Activated naive CD8-positive, alpha-beta T cell (primary cell): Measurements from ENCODE around the gene POLR2M.

ENCODE experiments used
- H3K27ac Mint-ChIP-seq: one replicate; pipeline ENCODE4 v1.8.0; 2021; ENCODE audit warnings: mixed read lengths
- H3K27me3 Mint-ChIP-seq: one replicate; pipeline ENCODE4 v1.8.0; 2021; ENCODE audit warnings: mixed read lengths
- H3K36me3 Mint-ChIP-seq: one replicate; pipeline ENCODE4 v1.8.0; 2021; ENCODE audit warnings: mixed read lengths
- H3K4me1 Mint-ChIP-seq: one replicate; pipeline ENCODE4 v1.8.0; 2021; ENCODE audit warnings: low read depth, mixed read lengths
- H3K4me3 Mint-ChIP-seq: one replicate; pipeline ENCODE4 v1.8.0; 2021; ENCODE audit warnings: mild to moderate bottlenecking, mixed read lengths
- H3K9me3 Mint-ChIP-seq: one replicate; pipeline ENCODE4 v1.8.0; 2021; ENCODE audit warnings: low read depth, mixed read lengths

POLR2M gene

DNA sequence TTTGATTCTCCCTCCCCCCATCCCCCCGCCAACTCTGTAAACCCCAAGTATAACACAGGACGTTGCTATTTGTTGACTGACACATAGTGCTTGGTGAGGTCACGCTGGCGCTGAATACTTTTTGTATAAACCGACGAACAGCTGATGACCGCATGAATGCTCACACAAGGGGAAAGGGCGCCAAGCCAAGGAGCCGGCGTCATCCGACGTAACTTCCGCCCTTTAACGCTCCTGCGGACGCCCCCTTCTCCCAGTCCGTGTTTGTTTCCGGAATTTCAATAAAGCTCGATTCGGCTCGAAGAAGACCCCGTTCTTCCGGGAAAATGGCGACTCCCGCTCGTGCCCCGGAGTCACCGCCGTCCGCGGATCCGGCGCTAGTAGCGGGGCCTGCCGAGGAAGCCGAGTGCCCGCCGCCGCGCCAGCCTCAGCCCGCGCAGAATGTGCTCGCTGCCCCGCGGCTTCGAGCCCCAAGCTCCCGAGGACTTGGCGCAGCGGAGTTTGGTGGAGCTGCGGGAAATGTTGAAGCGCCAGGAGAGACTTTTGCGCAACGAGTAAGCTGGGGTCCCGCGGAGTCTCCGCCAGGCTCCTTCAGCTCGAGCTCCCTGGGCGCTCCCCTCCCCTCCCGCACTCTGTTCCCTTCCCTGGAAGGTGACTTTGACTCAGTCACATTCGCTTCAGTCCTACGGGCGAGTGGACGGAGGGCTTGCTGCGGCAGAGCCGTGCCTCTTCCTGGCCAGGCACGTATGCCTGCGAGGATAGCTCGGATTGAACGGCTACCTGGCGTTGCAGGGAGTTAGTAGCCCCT lies at the start of gene POLR2M:
TSS of gene POLR2M (plus strand) at position 310 of the 805 bp plus-strand sequence. CDS start at position 439, 129 bp downstream.
- H3K4me1 Mint-ChIP-seq = peaks cover 83% of the 10 kb centered on the region
- peaks cover 6% of the 10 kb centered on the region for H3K36me3 Mint-ChIP-seq
- H3K27ac Mint-ChIP-seq = peak within 1 kb of the TSS; percentile 94
- H3K9me3 Mint-ChIP-seq = no peaks in the 10 kb centered on the region
- H3K27me3 Mint-ChIP-seq = no peaks in the 10 kb centered on the region
- H3K4me3 Mint-ChIP-seq = peak within 1 kb of the TSS; percentile 89

- Mint-ChIP-seq H3K27me3 (peaks cover 2% of the 10 kb centered on the region), H3K9me3 (no peaks in the 10 kb centered on the region), H3K36me3 (no peaks in the 10 kb centered on the region), H3K27ac (no peak overlapping the region), H3K4me1 (no peaks in the 10 kb centered on the region), H3K4me3 (no peak overlapping the region)
Measured at GRCh38 chr15:57657619-57658018, 48.9 kb upstream of the POLR2M start.

DNA sequence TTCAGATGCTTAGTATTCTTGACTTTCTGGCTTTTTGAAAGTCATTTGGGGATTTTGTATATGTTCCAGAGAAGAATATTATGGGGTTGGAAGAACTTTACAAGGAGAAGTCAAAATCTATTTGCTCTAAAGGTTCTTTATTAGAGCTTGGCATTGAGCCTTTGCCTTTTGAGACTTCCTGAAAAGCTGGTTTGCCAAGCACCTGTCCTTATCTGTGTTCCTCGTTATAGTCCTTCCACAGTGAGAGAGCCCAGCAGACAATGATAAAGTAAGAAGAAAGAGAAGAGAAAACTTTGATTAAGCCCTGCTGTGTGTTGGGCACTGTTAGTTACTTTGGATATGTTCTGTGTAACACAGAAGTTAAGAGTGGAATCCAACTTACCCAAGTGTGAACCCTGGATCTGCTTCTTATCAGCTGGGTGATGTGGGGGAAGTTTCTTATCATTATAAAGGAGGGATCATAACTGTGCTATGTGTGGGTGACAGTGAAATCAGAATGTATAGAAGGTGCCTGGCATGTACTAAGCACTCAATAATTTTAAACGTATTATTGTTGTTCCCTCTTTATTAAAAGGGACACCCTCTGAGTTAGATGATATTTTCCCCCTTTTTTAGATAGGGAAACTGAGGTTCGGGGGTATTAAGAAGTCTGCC lies 44.3 kb upstream of the POLR2M start:
- no peak overlapping the region for H3K4me3 Mint-ChIP-seq
- H3K4me1 Mint-ChIP-seq = no peaks in the 10 kb centered on the region
- H3K9me3 Mint-ChIP-seq = no peaks in the 10 kb centered on the region
- no peaks in the 10 kb centered on the region for H3K36me3 Mint-ChIP-seq
- H3K27ac Mint-ChIP-seq = no peak overlapping the region
- H3K27me3 Mint-ChIP-seq = peaks cover 2% of the 10 kb centered on the region

DNA sequence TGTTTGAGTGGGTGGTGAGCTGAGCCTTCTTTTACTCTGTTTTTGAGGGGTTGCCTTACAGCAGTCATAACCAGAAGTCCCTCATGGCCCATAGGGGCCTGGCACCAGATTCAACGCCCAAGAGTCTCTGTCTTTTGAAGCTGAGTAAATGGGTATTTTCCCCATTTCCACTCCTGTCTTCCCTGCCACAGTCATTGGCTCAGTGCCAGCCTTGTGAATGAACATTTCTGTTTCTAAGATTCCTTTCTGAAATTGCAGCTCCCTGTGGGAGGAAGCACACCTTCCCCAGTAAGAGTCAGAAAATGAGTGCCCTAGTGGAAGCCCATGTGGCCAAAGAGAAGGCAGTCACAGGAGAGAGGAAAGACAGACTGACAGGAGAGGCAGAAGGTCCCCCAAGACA lies 43.7 kb upstream of the POLR2M start:
- H3K27me3 Mint-ChIP-seq = peaks cover 2% of the 10 kb centered on the region
- H3K9me3 Mint-ChIP-seq = no peaks in the 10 kb centered on the region
- no peaks in the 10 kb centered on the region for H3K36me3 Mint-ChIP-seq
- H3K4me1 Mint-ChIP-seq = no peaks in the 10 kb centered on the region
- H3K27ac Mint-ChIP-seq = no peak overlapping the region
- H3K4me3 Mint-ChIP-seq = no peak overlapping the region

DNA sequence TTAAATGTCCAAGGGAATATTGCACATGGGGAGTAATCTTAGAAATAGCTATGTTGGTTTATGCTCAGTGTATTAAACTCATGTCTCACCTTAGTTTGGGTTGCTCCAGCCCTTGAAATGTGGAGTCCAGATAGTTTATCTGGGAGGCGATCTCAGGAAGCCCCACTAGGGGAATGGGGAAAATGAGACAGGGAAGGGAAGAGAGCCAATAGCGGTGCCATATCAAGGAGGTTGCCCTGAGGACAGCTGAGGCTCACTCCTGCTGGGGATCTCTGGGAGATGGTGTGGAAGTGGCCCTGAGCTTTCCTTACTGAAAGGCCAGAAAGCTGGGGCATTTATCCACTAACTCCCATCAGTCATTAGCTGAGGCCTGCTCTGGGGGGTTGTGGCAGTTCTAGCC lies 43.3 kb upstream of the POLR2M start:
- Mint-ChIP-seq H3K27me3 (peaks cover 2% of the 10 kb centered on the region), H3K4me1 (no peaks in the 10 kb centered on the region), H3K36me3 (no peaks in the 10 kb centered on the region), H3K27ac (no peak overlapping the region), H3K4me3 (no peak overlapping the region), H3K9me3 (no peaks in the 10 kb centered on the region)

GRCh38 chr15:57665194-57665593 lies 41.3 kb upstream of the POLR2M start:
- no peak overlapping the region for H3K4me3 Mint-ChIP-seq
- no peaks in the 10 kb centered on the region for H3K4me1 Mint-ChIP-seq
- no peaks in the 10 kb centered on the region for H3K9me3 Mint-ChIP-seq
- no peaks in the 10 kb centered on the region for H3K27me3 Mint-ChIP-seq
- no peak overlapping the region for H3K27ac Mint-ChIP-seq
- no peaks in the 10 kb centered on the region for H3K36me3 Mint-ChIP-seq

DNA sequence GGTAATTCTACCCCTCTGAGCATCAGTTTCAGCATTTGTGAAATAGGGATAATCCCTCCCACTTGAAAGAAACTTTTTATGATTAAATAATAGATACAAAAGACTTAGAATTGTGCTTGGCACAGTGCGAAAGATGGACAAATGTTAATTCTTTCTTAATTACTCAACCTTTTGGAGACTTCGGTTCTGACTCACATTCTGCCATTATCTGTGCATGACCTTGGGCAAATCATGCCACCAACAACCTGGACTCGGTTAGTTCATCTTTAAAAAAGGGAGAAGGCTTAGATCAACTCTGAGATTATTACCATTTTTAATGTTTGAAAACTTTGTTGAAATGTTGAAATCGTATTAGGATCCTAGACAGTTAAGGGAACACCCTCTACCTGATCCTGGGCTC lies 40.6 kb upstream of the POLR2M start:
- no peaks in the 10 kb centered on the region for H3K4me1 Mint-ChIP-seq
- no peak overlapping the region for H3K27ac Mint-ChIP-seq
- H3K36me3 Mint-ChIP-seq = no peaks in the 10 kb centered on the region
- no peaks in the 10 kb centered on the region for H3K9me3 Mint-ChIP-seq
- H3K27me3 Mint-ChIP-seq = no peaks in the 10 kb centered on the region
- no peak overlapping the region for H3K4me3 Mint-ChIP-seq

GRCh38 chr15:57667171-57667849 lies 39.2 kb upstream of the POLR2M start:
- H3K36me3 Mint-ChIP-seq = no peaks in the 10 kb centered on the region
- no peak overlapping the region for H3K27ac Mint-ChIP-seq
- H3K4me3 Mint-ChIP-seq = no peak overlapping the region
- no peaks in the 10 kb centered on the region for H3K4me1 Mint-ChIP-seq
- H3K27me3 Mint-ChIP-seq = no peaks in the 10 kb centered on the region
- H3K9me3 Mint-ChIP-seq = no peaks in the 10 kb centered on the region

DNA sequence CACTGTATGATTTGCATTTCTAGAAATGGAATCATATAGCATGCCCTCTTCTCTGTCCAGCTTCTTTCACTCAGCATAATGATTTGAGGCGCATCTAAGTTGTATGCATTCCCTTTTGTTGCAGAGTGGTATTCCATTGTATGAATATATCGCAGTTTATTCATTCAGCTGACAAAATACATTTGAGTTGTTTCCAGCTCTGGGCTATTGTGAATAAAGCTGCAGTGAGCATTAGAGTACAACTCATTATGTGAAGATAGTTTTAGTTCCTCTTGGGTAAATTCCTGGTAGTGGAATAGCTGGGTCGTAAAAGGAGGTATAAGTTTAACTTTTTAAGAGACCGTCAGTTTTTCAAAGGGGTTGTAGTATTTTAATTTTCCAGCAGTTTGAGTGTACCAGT lies 38.5 kb upstream of the POLR2M start:
- no peak overlapping the region for H3K27ac Mint-ChIP-seq
- no peaks in the 10 kb centered on the region for H3K4me1 Mint-ChIP-seq
- H3K9me3 Mint-ChIP-seq = no peaks in the 10 kb centered on the region
- peaks cover 3% of the 10 kb centered on the region for H3K27me3 Mint-ChIP-seq
- H3K36me3 Mint-ChIP-seq = no peaks in the 10 kb centered on the region
- no peak overlapping the region for H3K4me3 Mint-ChIP-seq

DNA sequence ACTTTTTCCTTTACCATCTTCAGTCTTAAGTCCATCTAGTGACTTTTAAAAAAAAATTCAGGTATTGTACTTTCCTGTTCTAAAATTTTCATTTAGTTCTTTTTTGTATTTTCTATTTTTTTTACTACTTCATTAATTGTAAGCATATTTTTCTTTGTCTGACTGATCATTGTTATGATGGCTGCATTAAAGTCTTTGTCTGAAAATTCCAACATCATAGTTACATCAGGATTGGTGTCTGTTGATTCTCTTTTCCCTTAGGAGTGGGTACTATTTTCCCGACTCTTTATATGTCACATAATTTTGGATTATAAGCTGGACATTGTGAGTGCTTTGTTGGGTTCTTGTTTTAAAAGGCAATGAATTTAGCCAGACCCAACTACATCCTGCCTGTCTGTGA lies 34.9 kb upstream of the POLR2M start:
- H3K27me3 Mint-ChIP-seq = peaks cover 6% of the 10 kb centered on the region
- no peak overlapping the region for H3K4me3 Mint-ChIP-seq
- no peaks in the 10 kb centered on the region for H3K36me3 Mint-ChIP-seq
- no peaks in the 10 kb centered on the region for H3K9me3 Mint-ChIP-seq
- no peaks in the 10 kb centered on the region for H3K4me1 Mint-ChIP-seq
- no peak overlapping the region for H3K27ac Mint-ChIP-seq

DNA sequence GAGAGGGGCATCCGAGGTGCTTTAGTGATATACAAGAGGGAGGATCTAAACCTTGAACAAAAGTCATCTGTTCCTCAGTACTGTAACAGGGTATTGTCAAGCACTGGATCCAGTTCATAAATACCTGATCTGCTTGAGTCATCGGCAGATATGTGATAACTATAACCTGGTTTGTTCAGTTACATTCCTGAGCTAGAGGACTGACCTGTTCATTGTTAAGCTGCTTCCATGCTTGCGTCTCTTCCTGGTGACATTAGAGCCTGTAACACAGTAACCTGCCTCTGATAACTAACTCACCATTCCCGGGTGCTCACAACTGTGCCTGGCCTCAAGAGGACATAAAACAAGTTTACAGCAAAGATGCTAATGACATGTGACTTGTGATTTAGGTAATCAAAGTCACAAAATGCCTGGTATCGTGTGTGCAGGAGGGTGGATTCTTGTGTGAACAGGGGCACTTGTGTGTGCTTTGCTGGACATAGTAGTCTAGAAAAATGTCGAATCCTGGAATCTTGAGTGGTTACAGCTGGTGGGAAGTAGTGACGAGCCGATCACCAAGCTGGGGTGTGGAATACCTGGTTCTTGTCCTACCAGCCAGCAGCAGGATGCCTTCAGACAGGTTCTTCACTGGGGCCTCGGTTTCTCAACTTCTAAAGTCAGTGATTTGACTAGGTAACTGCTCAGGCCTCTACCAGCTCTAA lies 30.9 kb upstream of the POLR2M start:
- peaks cover 6% of the 10 kb centered on the region for H3K4me1 Mint-ChIP-seq
- H3K4me3 Mint-ChIP-seq = no peak overlapping the region

GRCh38 chr15:57676585-57676984 lies 29.9 kb upstream of the POLR2M start:
- Mint-ChIP-seq H3K36me3 (no peaks in the 10 kb centered on the region), H3K27ac (no peak overlapping the region), H3K4me3 (no peak overlapping the region), H3K9me3 (no peaks in the 10 kb centered on the region), H3K4me1 (peaks cover 6% of the 10 kb centered on the region), H3K27me3 (peaks cover 6% of the 10 kb centered on the region)

More for the DNA sequence above, 30.9 kb upstream of the POLR2M start:
- Mint-ChIP-seq H3K36me3 (no peaks in the 10 kb centered on the region), H3K9me3 (no peaks in the 10 kb centered on the region), H3K27me3 (peaks cover 6% of the 10 kb centered on the region), H3K27ac (no peak overlapping the region)

- Mint-ChIP-seq H3K27ac (no peak overlapping the region), H3K27me3 (peaks cover 6% of the 10 kb centered on the region), H3K4me3 (no peak overlapping the region), H3K4me1 (peaks cover 6% of the 10 kb centered on the region), H3K36me3 (no peaks in the 10 kb centered on the region), H3K9me3 (no peaks in the 10 kb centered on the region)
Measured at GRCh38 chr15:57677204-57677603, 29.3 kb upstream of the POLR2M start.

DNA sequence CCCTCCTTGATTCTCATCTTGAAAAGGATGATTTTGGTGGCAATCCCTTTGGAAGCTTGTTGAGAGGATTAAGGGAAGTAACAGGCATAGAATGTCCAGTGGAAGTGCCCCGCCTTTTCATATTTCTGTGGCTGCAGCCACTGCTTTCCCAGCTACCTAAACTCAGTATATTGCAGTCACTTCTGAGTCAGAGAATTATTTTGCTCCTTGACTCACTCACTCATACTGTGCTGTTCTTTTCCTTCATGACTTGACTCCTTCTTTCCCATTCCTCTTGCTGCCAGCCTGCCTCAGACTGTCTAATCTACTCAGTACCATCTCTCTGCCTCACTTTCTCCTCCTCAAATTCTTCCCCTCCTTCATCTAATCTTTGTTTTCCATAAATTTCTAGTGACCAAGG lies 26.5 kb upstream of the POLR2M start:
- Mint-ChIP-seq H3K9me3 (no peaks in the 10 kb centered on the region), H3K4me3 (no peak overlapping the region), H3K27ac (no peak overlapping the region), H3K36me3 (no peaks in the 10 kb centered on the region), H3K4me1 (peaks cover 6% of the 10 kb centered on the region), H3K27me3 (no peaks in the 10 kb centered on the region)

DNA sequence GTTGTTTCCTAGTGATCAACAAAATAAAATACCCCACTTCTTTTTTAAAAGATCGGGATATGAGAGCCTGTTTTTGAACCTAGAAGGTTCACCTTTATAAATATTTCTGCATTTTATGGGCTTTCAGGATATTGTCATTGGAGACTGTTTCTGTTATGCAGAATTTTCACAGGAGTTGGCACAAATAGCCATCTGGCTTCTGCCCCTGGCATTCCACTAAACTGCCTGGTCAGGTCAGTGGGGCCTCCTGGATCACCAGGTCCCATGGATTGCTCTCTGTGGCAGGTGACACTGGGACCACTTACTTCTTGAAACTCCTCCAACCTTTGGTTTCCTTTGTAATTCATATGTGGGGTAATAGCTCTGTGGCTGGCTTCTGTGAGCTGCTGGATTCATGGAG lies 25.5 kb upstream of the POLR2M start:
- H3K27me3 Mint-ChIP-seq = no peaks in the 10 kb centered on the region
- H3K36me3 Mint-ChIP-seq = no peaks in the 10 kb centered on the region
- H3K27ac Mint-ChIP-seq = no peak overlapping the region
- H3K4me1 Mint-ChIP-seq = peaks cover 6% of the 10 kb centered on the region
- H3K9me3 Mint-ChIP-seq = no peaks in the 10 kb centered on the region
- no peak overlapping the region for H3K4me3 Mint-ChIP-seq
